Heart left ventricle (tissue), 13 donors: Measurements from ENCODE around the gene CETN3.
"Not testable (repeated sequence)": the region's sequence is repeated elsewhere in the genome, so short reads cannot be mapped to it uniquely, and the experiment has no call there.

ENCODE experiments used
- POLR2A ChIP-seq, 2 donors: fragments of 450-650 bp; IDR thresholded peaks; one replicate each; pipeline ENCODE4 v1.6.1; 2017; ENCODE audit warnings: antibody characterized with exemption in 2 of 2, mild to moderate bottlenecking in 2 of 2, moderate library complexity in 2 of 2
- TF ChIP-seq, protein P1 (sequence below), 12 donors: fragments of 200-600 bp; sonication (generic) in 4 of 12; IDR thresholded peaks; one replicate each; pipeline versions ENCODE4 v1.5.0 to v1.8.0; 2018 to 2022; ENCODE audit warnings: antibody characterized with exemption in 12 of 12, mild to moderate bottlenecking in 5 of 12
- donor health status: ischemic (EF 13 %, LVEDD 7.1; RV severe dilation, severe dysfunction).
- donor health status: DM: no; HTN: yes; CAD: no.
- donor health status: DM: no; HTN: no; CAD: no.
- donor health status: ischemic (EF 25% LVEDD 6.9; RV normal size, moderate dysfunction).
- donor health status: ischemic (EF 25% LVEDD 5.7; RV mildly dilated, moderate dysfunction).
- donor health status: ischemic (EF 35%, LVEDD 5.7; RV mildly dilated, moderate dysfunction).
- donor health status: nonischemic (EF 11% LVEDD 7.7; RV severe dilation, severe dysfunction).
- donor health status: DM: yes; HTN: yes; CAD: no.
- donor health status: PGD.
- donor health status: ischemic (EF 29% LVEDD 5.4; RV normal size, mild dysfunction).
- donor health status: nonischemic (EF 23%, LVEDD 6.1; RV moderate dilation, normal function).

DNA sequence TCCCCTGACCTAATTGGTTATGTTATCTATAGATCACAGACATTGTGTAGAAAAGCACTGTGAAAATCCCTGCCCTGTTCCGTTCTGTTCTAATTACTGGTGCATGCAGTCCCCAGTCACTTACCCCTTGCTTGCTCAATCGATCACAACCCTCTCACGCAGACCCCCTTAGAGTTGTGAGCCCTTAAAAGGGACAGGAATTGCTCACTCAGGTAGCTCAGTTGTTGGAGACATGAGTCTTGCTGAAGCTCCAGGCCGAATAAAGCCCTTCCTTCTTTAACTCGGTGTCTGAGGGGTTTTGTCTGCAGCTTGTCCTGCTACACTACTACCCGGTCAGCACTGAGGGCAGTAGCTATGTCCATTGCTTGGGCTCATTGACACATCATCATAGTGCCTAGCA lies 65.8 kb downstream of the CETN3 start:
- TF ChIP-seq POLR2A (IDR thresholded peaks at IDR 0.05) = not testable (repeated sequence)
- TF ChIP-seq, protein P1, sequence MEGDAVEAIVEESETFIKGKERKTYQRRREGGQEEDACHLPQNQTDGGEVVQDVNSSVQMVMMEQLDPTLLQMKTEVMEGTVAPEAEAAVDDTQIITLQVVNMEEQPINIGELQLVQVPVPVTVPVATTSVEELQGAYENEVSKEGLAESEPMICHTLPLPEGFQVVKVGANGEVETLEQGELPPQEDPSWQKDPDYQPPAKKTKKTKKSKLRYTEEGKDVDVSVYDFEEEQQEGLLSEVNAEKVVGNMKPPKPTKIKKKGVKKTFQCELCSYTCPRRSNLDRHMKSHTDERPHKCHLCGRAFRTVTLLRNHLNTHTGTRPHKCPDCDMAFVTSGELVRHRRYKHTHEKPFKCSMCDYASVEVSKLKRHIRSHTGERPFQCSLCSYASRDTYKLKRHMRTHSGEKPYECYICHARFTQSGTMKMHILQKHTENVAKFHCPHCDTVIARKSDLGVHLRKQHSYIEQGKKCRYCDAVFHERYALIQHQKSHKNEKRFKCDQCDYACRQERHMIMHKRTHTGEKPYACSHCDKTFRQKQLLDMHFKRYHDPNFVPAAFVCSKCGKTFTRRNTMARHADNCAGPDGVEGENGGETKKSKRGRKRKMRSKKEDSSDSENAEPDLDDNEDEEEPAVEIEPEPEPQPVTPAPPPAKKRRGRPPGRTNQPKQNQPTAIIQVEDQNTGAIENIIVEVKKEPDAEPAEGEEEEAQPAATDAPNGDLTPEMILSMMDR (IDR thresholded peaks at IDR 0.05) = not testable (repeated sequence)
